Upper lobe of left lung (tissue), 4 donors: ENCODE results near the gene KIF7.

Experiments used
- EP300 ChIP-seq, 4 donors: sonication (generic); formaldehyde crosslinking; IDR thresholded peaks; one replicate each; pipeline ENCODE4 v1.5.1; 2017; ENCODE audit warnings: antibody characterized with exemption in 4 of 4, control low read depth in 2 of 4
- POLR2AphosphoS5 ChIP-seq, 2 donors: sonication (generic); formaldehyde crosslinking; IDR thresholded peaks; one replicate each; pipeline ENCODE4 v1.5.1; 2017; ENCODE audit warnings: antibody characterized with exemption in 2 of 2
- TF ChIP-seq, protein P1 (sequence below), 6 experiments: fragments of 450-650 bp in 4 of 6; fragments of 200-600 bp in 2 of 6; sonication (generic) in 2 of 6; IDR thresholded peaks; one replicate each; pipeline ENCODE4 v1.5.1; 2016 to 2019; ENCODE audit warnings: antibody characterized with exemption in 6 of 6

DNA sequence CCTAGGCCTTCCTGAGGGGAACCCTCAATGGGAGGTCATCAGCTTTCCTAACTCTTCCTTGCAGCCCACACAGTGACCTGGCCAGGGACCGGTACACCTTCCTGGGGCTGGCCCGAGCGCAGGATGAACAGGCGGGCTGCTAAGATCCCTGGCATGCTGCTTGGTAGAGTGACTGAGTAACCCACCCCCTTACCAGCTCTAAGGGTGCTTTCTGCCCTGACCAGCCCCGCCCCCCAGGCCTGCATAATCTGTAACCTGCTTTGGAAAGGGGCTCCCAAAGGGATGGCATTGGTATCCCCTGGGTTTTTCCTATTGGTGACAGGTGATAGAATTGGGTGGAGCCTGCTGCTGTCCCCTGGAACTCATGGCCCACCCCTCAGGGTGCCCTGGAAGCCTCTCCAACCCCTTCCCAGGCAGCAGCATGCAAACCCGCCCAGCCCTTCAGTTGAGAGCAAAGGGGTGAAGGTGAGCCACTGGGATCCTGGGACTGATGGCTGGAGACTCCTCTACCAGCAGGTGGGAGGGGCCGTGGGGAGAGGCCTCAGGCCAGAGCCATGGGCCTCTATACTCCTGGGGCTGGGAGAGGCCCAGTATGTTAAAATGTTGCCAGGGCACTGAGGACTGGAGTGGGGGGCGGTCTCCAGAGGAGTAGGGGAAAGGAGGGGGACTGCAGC, 11.1 kb upstream of the KIF7 start:
- TF ChIP-seq, protein P1, sequence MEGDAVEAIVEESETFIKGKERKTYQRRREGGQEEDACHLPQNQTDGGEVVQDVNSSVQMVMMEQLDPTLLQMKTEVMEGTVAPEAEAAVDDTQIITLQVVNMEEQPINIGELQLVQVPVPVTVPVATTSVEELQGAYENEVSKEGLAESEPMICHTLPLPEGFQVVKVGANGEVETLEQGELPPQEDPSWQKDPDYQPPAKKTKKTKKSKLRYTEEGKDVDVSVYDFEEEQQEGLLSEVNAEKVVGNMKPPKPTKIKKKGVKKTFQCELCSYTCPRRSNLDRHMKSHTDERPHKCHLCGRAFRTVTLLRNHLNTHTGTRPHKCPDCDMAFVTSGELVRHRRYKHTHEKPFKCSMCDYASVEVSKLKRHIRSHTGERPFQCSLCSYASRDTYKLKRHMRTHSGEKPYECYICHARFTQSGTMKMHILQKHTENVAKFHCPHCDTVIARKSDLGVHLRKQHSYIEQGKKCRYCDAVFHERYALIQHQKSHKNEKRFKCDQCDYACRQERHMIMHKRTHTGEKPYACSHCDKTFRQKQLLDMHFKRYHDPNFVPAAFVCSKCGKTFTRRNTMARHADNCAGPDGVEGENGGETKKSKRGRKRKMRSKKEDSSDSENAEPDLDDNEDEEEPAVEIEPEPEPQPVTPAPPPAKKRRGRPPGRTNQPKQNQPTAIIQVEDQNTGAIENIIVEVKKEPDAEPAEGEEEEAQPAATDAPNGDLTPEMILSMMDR (IDR thresholded peaks at IDR 0.05) = no peak
- TF ChIP-seq POLR2AphosphoS5 (IDR thresholded peaks at IDR 0.05) (no peak), EP300 (IDR thresholded peaks at IDR 0.05) (no peak)
